GM18508 (cell line): ENCODE results near the gene GALNT10.

ENCODE experiments used
- ATAC-seq: cut with Tn5 transposase; IDR thresholded peaks from one replicate; pipeline ENCODE4 v1.9.1; 2021; ENCODE audit warnings: moderate number of reproducible peaks; ENCODE audit not compliant: insufficient read depth, unreplicated experiment

Gene GALNT10

GRCh38 chr5:154368041-154368800, 177.7 kb downstream of the GALNT10 start:
- ATAC-seq: no peak

GRCh38 chr5:154369682-154370081, 179.1 kb downstream of the GALNT10 start:
- no peak for ATAC-seq

GRCh38 chr5:154370119-154370518, 179.6 kb downstream of the GALNT10 start:
- no peak for ATAC-seq

- ATAC-seq: no peak
Measured at GRCh38 chr5:154370813-154371212, 180.3 kb downstream of the GALNT10 start.

GRCh38 chr5:154371687-154372086, 181.2 kb downstream of the GALNT10 start:
- ATAC-seq: no peak

GRCh38 chr5:154372661-154373060, 182.1 kb downstream of the GALNT10 start:
- no peak for ATAC-seq

GRCh38 chr5:154373326-154373725, 182.8 kb downstream of the GALNT10 start:
- ATAC-seq: no peak

GRCh38 chr5:154373729-154374179, 183.2 kb downstream of the GALNT10 start:
- no peak for ATAC-seq

GRCh38 chr5:154374264-154374663, 183.7 kb downstream of the GALNT10 start:
- no peak for ATAC-seq

GRCh38 chr5:154375329-154376008, 184.9 kb downstream of the GALNT10 start:
- no peak for ATAC-seq

GRCh38 chr5:154376481-154376880, 185.9 kb downstream of the GALNT10 start:
- ATAC-seq: no peak

- no peak for ATAC-seq
Measured at GRCh38 chr5:154377754-154378533, 187.4 kb downstream of the GALNT10 start.

- no peak for ATAC-seq
Measured at GRCh38 chr5:154380263-154380662, 189.7 kb downstream of the GALNT10 start.

- peak; percentile 99 for ATAC-seq
Measured at GRCh38 chr5:154384480-154385235, 194.1 kb downstream of the GALNT10 start.

GRCh38 chr5:154385236-154385512, 194.6 kb downstream of the GALNT10 start:
- no peak for ATAC-seq

GRCh38 chr5:154386952-154387629, 196.6 kb downstream of the GALNT10 start:
- no peak for ATAC-seq

GRCh38 chr5:154388842-154389241, 198.3 kb downstream of the GALNT10 start:
- no peak for ATAC-seq

GRCh38 chr5:154390096-154390495, 199.6 kb downstream of the GALNT10 start:
- no peak for ATAC-seq

GRCh38 chr5:154390746-154391359, 200.3 kb downstream of the GALNT10 start:
- no peak for ATAC-seq
